ENCODE measurements around the gene PPFIBP2. TPM values are rescaled to one million over a fixed set of nuclear protein-coding genes. Genes with fewer than 3 reads are reported as not detected.

The PPFIBP2 gene
- total RNA-seq, 1 experiment from 2014 or later = 5.7 TPM

- no peak for TF ChIP-seq MAX (IDR thresholded peaks at IDR 0.05)
These were observed 8.3 kb downstream of the PPFIBP2 start (continued) for GRCh38 chr11:7522121-7522520.

GRCh38 chr11:7522546-7522945 lies 8.7 kb downstream of the PPFIBP2 start:
- Histone ChIP-seq H3K4me1 (ENCODE audit: control insufficient read depth in 1 of 2, insufficient read depth in 2 of 2, low read length in 2 of 2) (no peaks in the 10 kb centered on the region), H3K27ac (ENCODE audit: low read depth, low read length) (no peak overlapping the region), H2AFZ (ENCODE audit: low read depth, low read length, poor library complexity, severe bottlenecking) (no peak overlapping the region), H4K20me1 (ENCODE audit: insufficient read depth) (no peaks in the 10 kb centered on the region), H3K9ac (ENCODE audit: low read length) (no peak overlapping the region), H3K9me3 (ENCODE audit: control insufficient read depth in 1 of 2, insufficient read depth in 1 of 2, low read depth in 1 of 2, low read length in 2 of 2) (no peaks in the 10 kb centered on the region), H3K36me3 (ENCODE audit: control insufficient read depth in 1 of 2, insufficient read depth in 2 of 2, low read length in 2 of 2) (no peaks in the 10 kb centered on the region), H3K4me3 (replicated peaks in 1 of 2; ENCODE audit: low read depth in 1 of 2, low read length in 2 of 2) (no peak overlapping the region), H3K27me3 (ENCODE audit: insufficient read depth, low read length) (peaks cover 7% of the 10 kb centered on the region; the same call in 1 of the 2 replicates), H3K79me2 (ENCODE audit: insufficient read depth, low read length) (no peaks in the 10 kb centered on the region), H3K4me2 (ENCODE audit: low read length) (no peak overlapping the region), H3K9me2 (ENCODE audit: insufficient read depth) (no peaks in the 10 kb centered on the region)
- BruUV-seq (replicated peaks) = no TSS peak
- ChIA-PET POLR2A (no interaction called here), CTCF (no interaction called here), RAD21 (ENCODE audit: low non-redundant PET in 1 of 2, low total read pairs in 2 of 2, uncharacterized antibody in 2 of 2, unreplicated experiment in 2 of 2) (interaction anchor here in 1 of 2 experiments (0.6 kb wide), 1 partner anchor 105 kb away, joined by 3 read pairs; no protein-coding TSS in a partner anchor)
- no peak for TF ChIP-seq TCF7L2 (IDR thresholded peaks at IDR 0.05; ENCODE audit: borderline replicate concordance, extremely low read depth, insufficient read depth, insufficient read length)
- TF ChIP-seq REST (IDR thresholded peaks at IDR 0.05; ENCODE audit: low read depth) = no peak
- ATAC-seq (no peak), DNase-seq (ENCODE audit: low read depth, low spot score) (no peak)
- intact Hi-C loops (cut with micrococcal nuclease) = no loop called here

Measured in HCT116 (cell line).